PC-3 (cell line): ENCODE results near the gene AAMP.

Experiments
- EZH2 ChIP-seq: fragments of 300-600 bp; sonication (generic); IDR thresholded peaks from one replicate; pipeline ENCODE4 v1.6.1; 2017; ENCODE audit warnings: antibody characterized with exemption, mild to moderate bottlenecking, low read length; ENCODE audit not compliant: unreplicated experiment
- EZH2phosphoT487 ChIP-seq: fragments of 300-600 bp; sonication (generic); IDR thresholded peaks from 2 replicates; pipeline ENCODE4 v1.6.1; 2018; ENCODE audit warnings: mild to moderate bottlenecking, antibody characterized with exemption, low read length, borderline replicate concordance
- TF ChIP-seq, protein P1 (sequence below): fragments of 300-600 bp; sonication (generic); conservative IDR thresholded peaks from 2 replicates; pipeline ENCODE4 v1.5.1; 2017; ENCODE audit warnings: antibody characterized with exemption, low read depth, mild to moderate bottlenecking, low read length

DNA sequence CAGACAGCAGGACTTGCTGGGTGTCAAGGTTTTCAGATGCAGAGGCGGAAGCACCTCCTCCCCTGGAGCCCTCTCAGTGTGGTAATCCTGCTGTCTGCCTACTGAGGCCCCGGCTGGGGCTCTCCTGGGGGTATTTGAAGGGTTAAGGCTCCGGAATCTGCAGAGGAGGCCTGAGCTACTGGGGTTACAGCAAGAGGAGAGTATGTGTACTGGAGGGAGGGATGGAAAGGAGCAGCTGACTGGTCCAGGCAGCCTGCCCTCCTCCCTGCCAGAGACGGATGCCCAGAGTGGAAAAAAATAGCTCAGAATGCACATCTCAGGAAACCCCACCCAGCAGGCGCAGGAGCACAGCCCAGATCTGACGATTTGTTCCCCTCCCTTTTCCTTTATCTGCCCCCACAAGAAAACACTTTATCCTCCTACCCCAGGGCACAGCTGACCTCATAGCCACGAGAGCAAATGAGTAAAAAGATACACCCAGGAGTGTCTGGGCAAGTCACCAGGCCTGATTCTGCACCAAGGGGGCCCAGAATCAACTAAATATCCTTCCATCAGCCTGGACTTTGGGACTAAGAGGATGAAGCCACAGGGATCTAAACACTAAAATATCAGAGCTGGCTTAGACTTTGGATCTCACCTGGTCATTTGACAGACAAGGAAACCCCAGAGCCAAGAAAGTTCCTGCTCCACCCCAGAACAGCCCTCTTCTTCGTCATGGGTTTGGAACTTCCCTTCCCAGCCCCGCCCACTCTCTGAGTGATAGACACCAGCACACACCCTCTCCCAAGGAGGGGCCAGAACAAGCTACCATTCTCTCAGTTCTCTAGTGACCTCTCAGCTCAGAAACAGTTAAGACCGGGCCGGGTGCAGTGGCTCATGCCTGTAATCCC, 16.9 kb upstream of the AAMP start:
- TF ChIP-seq, protein P1, sequence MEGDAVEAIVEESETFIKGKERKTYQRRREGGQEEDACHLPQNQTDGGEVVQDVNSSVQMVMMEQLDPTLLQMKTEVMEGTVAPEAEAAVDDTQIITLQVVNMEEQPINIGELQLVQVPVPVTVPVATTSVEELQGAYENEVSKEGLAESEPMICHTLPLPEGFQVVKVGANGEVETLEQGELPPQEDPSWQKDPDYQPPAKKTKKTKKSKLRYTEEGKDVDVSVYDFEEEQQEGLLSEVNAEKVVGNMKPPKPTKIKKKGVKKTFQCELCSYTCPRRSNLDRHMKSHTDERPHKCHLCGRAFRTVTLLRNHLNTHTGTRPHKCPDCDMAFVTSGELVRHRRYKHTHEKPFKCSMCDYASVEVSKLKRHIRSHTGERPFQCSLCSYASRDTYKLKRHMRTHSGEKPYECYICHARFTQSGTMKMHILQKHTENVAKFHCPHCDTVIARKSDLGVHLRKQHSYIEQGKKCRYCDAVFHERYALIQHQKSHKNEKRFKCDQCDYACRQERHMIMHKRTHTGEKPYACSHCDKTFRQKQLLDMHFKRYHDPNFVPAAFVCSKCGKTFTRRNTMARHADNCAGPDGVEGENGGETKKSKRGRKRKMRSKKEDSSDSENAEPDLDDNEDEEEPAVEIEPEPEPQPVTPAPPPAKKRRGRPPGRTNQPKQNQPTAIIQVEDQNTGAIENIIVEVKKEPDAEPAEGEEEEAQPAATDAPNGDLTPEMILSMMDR, result no peak
- TF ChIP-seq EZH2, result no peak
- TF ChIP-seq EZH2phosphoT487, result no peak
